Superior temporal gyrus (tissue), 1 donor: ENCODE results near the gene ZBTB47.

Experiments used
- DNase-seq: peaks from one replicate; pipeline ENCODE4 v3.0.0-alpha.2; 2016; ENCODE audit errors: extremely low spot score

The ZBTB47 gene

GRCh38 chr3:42698911-42699230 lies 45.4 kb downstream of the ZBTB47 start:
- DNase-seq: no peak

DNA sequence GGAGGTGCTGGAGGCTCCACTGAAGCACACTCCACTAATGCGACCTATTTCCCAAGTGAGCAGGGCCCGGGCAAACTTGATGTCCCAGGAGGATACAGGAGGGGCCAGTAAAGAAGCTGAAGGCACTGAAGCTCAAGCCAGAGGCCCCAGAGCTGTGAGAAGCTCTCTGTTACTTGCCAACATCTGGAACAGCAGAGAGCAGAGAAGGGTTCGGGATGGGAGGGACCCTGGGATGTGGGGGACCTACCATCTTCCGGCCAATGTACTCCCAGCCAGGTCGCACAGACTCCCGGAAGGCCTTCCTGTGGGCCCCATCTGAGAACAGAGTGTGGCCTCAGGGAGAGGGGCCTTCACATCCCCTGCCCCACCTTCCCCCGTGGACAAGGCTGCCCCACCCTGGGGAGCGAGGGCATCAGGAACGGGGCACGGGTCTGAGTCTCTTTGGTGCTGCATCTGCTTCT lies 46.0 kb downstream of the ZBTB47 start:
- no peak for DNase-seq

GRCh38 chr3:42700366-42701288 lies 47.1 kb downstream of the ZBTB47 start:
- peak; percentile 23 for DNase-seq

DNA sequence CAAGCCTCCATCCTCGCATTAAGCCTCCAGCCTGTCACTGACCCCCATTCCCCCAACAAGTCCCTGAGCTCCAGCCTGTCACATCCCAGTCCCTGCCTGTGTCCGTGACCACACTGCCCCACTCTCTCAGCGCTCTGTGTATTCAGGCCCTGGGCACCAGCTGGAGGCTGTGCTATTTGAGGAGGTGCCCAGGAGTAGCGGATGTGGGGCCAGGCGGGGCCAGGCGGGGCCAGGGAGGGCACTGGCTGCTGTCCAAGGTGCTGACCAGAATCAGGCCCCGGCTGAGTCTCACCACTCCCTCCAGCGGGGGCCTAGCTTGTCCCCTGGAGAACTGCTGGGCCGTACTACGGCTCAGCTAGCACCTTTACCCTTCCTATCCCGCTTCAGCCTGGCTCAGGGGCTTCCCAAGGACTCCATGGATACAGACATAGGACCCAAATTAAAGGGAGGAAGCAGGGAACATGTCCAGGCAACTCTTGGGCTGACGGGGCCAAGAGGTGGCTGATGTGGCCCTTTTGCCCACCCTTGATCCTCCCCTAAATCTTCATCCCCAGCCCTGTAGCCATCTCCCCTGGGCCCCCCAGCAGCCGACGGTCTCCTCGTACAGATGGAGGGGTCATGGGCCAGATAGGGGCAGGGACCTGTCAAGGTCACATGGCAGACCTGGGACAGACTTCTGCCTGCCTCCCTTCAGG lies 48.0 kb downstream of the ZBTB47 start:
- DNase-seq: peak; percentile 88

- DNase-seq: peak; percentile 56
These were observed 48.8 kb downstream of the ZBTB47 start, which contains the start of gene HHATL for GRCh38 chr3:42702066-42702951. Gene HHATL (minus strand): TSS chr3:42702798. CDS start chr3:42700826, 1,972 bp downstream.

DNA sequence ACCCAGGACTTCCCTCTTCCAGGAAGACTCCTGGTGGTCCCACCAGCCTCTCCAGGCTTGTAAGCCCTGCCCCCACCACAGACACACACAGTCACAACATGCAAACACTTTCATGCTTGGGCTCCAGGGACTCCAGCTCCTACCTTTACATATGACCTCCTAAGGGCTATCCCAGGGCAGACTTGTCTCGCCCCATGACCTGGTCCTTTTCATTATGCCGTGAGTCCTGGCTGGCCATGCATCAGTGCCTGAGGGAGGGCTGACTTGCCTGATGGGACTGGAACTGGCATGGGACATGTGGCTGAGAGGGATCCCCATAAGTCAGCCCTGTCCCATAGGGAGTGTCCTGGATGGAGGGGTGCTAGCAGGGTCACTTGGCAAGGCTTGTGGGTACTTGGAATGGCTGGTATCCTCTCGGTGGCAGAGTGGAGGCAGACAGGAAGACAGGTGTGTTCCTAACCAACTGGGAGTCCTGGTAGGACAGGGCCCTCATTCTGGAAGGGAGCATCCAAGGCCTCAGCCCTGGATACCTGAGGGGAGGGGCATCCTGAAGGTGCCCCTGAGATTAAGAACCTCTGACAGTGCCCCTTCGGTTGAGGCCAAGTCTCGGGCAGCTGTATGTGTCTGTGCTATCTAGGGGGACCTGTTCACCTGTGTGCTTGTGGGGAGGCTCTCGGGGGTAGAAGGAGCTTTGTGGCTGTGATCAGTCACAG lies 49.6 kb downstream of the ZBTB47 start:
- peak; percentile 40 for DNase-seq

DNA sequence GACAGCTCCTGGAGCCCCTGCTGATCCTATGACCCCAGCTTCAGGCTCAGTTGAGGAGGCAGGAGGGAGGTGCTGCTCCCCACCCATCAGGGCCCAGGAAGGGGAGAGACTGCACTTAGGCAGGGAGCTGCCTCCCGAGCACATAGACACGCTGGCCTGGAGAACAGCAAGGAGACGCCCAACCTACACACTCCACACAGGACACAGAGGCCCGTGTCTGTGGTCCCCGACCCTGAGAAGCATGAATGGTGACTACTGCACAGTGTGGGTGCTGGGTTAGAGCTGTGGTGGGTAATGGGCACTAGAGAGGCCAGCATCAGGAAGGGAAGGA lies 50.2 kb downstream of the ZBTB47 start:
- DNase-seq: no peak

DNA sequence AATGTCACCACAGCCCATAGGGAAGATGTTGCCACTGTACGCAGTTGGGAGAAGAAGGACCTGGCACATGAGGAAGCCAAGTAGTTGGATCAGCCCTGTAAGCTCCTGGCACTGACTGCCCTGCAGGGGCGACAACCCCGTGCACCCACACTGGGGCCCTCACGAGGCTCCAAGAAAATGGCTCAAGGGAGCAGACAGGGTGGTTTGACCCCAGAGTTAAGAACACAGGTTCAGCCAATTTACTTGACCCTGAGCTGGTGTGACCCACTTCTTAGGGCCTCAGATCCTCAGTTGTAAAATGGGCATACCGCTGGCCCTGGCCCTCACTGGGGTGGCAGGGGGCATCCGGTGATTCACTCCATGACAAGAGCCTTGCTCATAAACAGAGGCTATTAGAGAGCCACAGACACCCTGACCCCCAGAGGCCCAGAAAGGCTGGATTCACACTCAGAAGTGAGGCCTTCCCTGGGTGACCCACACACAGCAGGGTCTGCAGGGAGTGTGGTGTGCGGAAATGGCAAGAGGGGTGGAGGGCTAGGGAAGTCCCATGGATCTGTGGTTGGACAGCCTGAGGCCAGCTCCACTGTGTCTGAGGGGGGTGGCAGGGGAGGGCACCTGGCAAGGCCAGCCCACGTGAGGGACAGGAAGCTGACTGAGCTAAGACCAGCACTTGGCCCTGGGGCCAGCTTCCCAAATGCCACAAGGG lies 50.8 kb downstream of the ZBTB47 start:
- no peak for DNase-seq

- DNase-seq: no peak
These were observed 51.7 kb downstream of the ZBTB47 start for GRCh38 chr3:42705058-42705767.

GRCh38 chr3:42705962-42706585 lies 52.6 kb downstream of the ZBTB47 start:
- DNase-seq: no peak

GRCh38 chr3:42706721-42707619 lies 53.5 kb downstream of the ZBTB47 start:
- peak; percentile 11 for DNase-seq

- no peak for DNase-seq
These were observed 54.3 kb downstream of the ZBTB47 start for GRCh38 chr3:42707620-42708355.

DNA sequence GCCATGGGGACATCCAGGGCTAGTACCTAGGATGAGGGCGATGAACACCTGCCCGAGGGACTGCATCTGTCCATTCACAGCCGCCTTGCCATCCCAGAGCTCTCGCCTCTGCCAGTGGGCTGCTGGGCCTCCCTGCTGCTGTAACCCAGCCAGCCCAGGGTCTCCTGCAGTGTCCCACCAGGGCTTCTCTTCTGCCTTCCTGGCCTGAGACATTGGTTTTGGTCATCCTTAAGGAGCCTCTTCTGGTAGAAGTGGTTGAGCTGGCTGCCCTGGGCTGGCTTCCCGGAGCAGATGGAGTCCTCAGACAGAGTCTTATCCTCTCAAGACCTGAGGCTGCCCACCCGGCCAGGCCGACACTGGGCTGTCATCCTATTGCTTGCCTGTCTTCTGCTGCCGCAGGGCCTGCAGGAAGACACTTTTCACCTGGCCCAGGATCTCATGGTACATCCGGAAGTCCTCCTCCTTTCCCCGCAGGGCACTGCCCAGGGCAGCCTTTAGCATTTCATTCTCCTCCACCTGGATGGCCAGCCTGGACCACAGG lies 55.2 kb downstream of the ZBTB47 start:
- no peak for DNase-seq

GRCh38 chr3:42709621-42710020 lies 56.1 kb downstream of the ZBTB47 start:
- DNase-seq: no peak

DNA sequence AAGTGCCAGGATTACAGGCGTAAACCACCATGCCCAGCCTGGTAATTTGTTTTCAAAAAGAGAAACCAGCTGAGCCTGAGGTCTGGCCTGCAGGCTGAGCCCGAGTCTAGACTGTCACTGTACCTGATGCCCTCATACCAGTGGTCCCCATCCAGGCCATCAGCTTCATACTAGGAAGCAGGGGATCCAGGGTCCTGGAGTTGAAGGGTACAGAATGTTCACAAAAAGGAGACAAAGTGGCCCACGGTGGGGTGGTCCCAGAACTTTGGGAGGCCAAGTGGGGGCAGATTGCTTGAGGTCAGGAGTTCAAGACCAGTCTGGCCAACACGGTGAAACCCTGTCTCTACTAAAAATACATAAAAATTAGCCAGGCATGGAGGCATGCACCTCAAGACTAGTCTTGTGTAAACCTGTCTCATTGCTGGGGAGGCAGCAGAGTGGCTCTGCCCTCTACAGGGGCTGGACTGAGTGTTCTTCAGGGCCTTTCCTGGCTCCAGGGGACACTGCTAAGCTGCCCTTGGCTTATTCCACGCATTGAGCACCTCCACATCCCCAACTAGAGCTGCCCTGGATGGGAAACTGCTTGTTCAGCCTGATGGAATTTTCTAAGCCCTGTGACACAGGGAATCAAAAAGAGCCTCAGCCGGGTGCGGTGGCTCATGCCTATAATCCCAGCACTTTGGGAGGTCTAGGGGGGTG lies 57.0 kb downstream of the ZBTB47 start:
- DNase-seq: no peak

GRCh38 chr3:42711491-42712343 lies 58.2 kb downstream of the ZBTB47 start:
- DNase-seq: no peak
